GM12878 (cell line): ENCODE results near the gene BNIP5. TPM values are rescaled to one million over a fixed set of nuclear protein-coding genes. Genes with fewer than 3 reads are reported as not detected.

ENCODE experiments used
- CBX5 ChIP-seq: sonication (generic); IDR thresholded peaks from 2 replicates; pipeline ENCODE4 v1.6.1; 2016; ENCODE audit warnings: low read depth, moderate library complexity, mild to moderate bottlenecking, inconsistent platforms
- SMARCA5 ChIP-seq: fragments of 450-650 bp; IDR thresholded peaks from 2 replicates; pipeline ENCODE4 v1.6.1; 2017; ENCODE audit warnings: mild to moderate bottlenecking
- SPI1 ChIP-seq: IDR thresholded peaks from 2 replicates; pipeline ENCODE4 v1.6.1; 2011; ENCODE audit warnings: low read depth, mild to moderate bottlenecking, low read length, moderate library complexity, borderline replicate concordance; ENCODE audit not compliant: insufficient read depth
- SRF ChIP-seq, 2 experiments: IDR thresholded peaks; 2 replicates each; pipeline ENCODE4 v1.6.1; 2011; ENCODE audit warnings: low read depth in 2 of 2, low read length in 2 of 2, mild to moderate bottlenecking in 1 of 2, moderate library complexity in 1 of 2
- ZNF24 ChIP-seq: fragments of 450-650 bp; IDR thresholded peaks from 2 replicates; pipeline ENCODE4 v1.6.1; 2017; ENCODE audit warnings: antibody characterized with exemption, mild to moderate bottlenecking
- ZSCAN29 ChIP-seq: fragments of 450-650 bp; IDR thresholded peaks from 2 replicates; pipeline ENCODE4 v1.6.1; 2017; ENCODE audit warnings: mild to moderate bottlenecking, moderate library complexity
- polyA plus RNA-seq, 11 experiments: library from polyadenylated mRNA; depleted of rRNA in 4 of 11; unstranded in 6 of 11; stranded (reverse) in 5 of 11; fragments of >200 nt; fragmentation: Nextera tagmentation in 4 of 11; fragmentation: Illumina TruSeq in 1 of 11; extraction: Ambion mirVana in 4 of 11; extraction: Trizol in 1 of 11; gene quantifications; 1 replicate in 1 of 11; 2 replicates in 10 of 11; pipeline versions ENCODE4 v1.2.1 to v1.2.3, GENCODE V29; 2011 to 2016; ENCODE audit warnings: inconsistent platforms in 2 of 11, missing spikeins in 2 of 11, low read depth in 1 of 11
- total RNA-seq, 4 experiments: library from RNA; depleted of rRNA in 3 of 4; stranded (reverse); fragments of >200 nt in 3 of 4; fragmentation: Illumina TruSeq in 1 of 4; extraction: Trizol in 1 of 4; gene quantifications; 2 replicates each; pipeline versions ENCODE4 v1.2.1 to v1.2.3, GENCODE V29; 2013 to 2021
- TF ChIP-seq, protein P1 (sequence below): fragments of 450-650 bp; IDR thresholded peaks from 2 replicates; pipeline ENCODE4 v1.6.1; 2017; ENCODE audit warnings: mild to moderate bottlenecking, moderate library complexity
- TF ChIP-seq, protein P2 (sequence below): fragments of 450-650 bp; IDR thresholded peaks from 2 replicates; pipeline ENCODE4 v1.6.1; 2018; ENCODE audit warnings: mild to moderate bottlenecking, low read depth, moderate library complexity; ENCODE audit not compliant: partially characterized antibody
- TF ChIP-seq, protein P3 (sequence below): fragments of 450-650 bp; IDR thresholded peaks from 2 replicates; pipeline ENCODE4 v1.6.1; 2017; ENCODE audit warnings: mild to moderate bottlenecking
- TF ChIP-seq, protein P4 (sequence below): fragments of 450-650 bp; IDR thresholded peaks from 2 replicates; pipeline ENCODE4 v1.6.1; 2017; ENCODE audit warnings: low read depth, mild to moderate bottlenecking, moderate library complexity
- TF ChIP-seq, protein P5 (sequence below): fragments of 450-650 bp; IDR thresholded peaks from 2 replicates; pipeline ENCODE4 v1.6.1; 2016; ENCODE audit warnings: mild to moderate bottlenecking

BNIP5 gene
- total and polyA plus RNA-seq, 10 of the 15 experiments (the other 5 are each of a cell fraction or from before 2014, with no cell fraction given) = 0.02 to 0.68 (median 0.05) TPM; not detected in 2

DNA sequence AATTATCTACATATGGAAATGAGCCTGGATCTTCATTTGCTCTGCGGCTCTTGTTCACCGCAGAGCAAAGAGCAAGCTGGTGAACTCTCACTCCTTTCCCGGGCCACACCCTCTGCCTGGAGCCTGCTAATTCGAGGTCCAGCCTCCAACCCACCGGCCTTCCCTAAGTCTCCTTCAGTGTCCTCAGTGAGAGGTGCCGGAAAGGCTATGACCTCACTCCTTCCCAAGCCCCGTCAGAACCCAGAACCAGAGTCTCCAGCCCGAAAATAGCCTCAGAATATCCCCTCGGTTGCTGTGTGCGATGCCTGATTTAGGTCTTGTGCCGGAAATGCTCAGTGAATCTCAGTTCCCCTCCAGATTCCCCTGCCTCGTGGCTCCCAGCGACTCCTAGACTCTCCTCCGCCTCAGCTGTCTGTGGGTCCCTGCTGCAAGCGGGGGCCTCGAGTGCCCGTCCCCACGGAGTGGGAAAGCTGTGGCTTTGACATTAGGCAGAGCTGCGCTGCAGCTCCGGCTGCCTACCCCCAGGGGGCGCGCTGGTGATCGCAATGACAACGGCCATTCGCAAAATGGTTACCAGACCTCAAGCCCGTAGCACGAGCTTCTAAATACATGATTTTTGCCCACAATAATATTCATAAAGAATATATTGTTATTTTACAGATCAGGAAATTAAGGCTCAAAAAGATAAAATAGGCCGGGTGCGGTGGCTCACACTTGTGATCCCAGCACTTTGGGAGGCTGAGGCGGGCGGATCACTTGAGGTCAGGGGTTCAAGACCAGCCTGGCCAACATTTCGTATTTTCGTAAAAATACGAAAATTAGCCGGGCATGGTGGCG, 4.1 kb upstream of the BNIP5 start (continued):
- TF ChIP-seq, protein P1, sequence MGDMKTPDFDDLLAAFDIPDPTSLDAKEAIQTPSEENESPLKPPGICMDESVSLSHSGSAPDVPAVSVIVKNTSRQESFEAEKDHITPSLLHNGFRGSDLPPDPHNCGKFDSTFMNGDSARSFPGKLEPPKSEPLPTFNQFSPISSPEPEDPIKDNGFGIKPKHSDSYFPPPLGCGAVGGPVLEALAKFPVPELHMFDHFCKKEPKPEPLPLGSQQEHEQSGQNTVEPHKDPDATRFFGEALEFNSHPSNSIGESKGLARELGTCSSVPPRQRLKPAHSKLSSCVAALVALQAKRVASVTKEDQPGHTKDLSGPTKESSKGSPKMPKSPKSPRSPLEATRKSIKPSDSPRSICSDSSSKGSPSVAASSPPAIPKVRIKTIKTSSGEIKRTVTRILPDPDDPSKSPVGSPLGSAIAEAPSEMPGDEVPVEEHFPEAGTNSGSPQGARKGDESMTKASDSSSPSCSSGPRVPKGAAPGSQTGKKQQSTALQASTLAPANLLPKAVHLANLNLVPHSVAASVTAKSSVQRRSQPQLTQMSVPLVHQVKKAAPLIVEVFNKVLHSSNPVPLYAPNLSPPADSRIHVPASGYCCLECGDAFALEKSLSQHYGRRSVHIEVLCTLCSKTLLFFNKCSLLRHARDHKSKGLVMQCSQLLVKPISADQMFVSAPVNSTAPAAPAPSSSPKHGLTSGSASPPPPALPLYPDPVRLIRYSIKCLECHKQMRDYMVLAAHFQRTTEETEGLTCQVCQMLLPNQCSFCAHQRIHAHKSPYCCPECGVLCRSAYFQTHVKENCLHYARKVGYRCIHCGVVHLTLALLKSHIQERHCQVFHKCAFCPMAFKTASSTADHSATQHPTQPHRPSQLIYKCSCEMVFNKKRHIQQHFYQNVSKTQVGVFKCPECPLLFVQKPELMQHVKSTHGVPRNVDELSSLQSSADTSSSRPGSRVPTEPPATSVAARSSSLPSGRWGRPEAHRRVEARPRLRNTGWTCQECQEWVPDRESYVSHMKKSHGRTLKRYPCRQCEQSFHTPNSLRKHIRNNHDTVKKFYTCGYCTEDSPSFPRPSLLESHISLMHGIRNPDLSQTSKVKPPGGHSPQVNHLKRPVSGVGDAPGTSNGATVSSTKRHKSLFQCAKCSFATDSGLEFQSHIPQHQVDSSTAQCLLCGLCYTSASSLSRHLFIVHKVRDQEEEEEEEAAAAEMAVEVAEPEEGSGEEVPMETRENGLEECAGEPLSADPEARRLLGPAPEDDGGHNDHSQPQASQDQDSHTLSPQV = no peak
- TF ChIP-seq, protein P2, sequence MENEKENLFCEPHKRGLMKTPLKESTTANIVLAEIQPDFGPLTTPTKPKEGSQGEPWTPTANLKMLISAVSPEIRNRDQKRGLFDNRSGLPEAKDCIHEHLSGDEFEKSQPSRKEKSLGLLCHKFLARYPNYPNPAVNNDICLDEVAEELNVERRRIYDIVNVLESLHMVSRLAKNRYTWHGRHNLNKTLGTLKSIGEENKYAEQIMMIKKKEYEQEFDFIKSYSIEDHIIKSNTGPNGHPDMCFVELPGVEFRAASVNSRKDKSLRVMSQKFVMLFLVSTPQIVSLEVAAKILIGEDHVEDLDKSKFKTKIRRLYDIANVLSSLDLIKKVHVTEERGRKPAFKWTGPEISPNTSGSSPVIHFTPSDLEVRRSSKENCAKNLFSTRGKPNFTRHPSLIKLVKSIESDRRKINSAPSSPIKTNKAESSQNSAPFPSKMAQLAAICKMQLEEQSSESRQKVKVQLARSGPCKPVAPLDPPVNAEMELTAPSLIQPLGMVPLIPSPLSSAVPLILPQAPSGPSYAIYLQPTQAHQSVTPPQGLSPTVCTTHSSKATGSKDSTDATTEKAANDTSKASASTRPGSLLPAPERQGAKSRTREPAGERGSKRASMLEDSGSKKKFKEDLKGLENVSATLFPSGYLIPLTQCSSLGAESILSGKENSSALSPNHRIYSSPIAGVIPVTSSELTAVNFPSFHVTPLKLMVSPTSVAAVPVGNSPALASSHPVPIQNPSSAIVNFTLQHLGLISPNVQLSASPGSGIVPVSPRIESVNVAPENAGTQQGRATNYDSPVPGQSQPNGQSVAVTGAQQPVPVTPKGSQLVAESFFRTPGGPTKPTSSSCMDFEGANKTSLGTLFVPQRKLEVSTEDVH = no peak
- no peak for TF ChIP-seq SMARCA5
- TF ChIP-seq CBX5 = 0 out of 2 replicates have a peak, but pooled peaks have one; percentile 33
- TF ChIP-seq, protein P3, sequence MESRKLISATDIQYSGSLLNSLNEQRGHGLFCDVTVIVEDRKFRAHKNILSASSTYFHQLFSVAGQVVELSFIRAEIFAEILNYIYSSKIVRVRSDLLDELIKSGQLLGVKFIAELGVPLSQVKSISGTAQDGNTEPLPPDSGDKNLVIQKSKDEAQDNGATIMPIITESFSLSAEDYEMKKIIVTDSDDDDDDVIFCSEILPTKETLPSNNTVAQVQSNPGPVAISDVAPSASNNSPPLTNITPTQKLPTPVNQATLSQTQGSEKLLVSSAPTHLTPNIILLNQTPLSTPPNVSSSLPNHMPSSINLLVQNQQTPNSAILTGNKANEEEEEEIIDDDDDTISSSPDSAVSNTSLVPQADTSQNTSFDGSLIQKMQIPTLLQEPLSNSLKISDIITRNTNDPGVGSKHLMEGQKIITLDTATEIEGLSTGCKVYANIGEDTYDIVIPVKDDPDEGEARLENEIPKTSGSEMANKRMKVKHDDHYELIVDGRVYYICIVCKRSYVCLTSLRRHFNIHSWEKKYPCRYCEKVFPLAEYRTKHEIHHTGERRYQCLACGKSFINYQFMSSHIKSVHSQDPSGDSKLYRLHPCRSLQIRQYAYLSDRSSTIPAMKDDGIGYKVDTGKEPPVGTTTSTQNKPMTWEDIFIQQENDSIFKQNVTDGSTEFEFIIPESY = no peak
- TF ChIP-seq ZNF24 = no peak
- TF ChIP-seq, protein P4, sequence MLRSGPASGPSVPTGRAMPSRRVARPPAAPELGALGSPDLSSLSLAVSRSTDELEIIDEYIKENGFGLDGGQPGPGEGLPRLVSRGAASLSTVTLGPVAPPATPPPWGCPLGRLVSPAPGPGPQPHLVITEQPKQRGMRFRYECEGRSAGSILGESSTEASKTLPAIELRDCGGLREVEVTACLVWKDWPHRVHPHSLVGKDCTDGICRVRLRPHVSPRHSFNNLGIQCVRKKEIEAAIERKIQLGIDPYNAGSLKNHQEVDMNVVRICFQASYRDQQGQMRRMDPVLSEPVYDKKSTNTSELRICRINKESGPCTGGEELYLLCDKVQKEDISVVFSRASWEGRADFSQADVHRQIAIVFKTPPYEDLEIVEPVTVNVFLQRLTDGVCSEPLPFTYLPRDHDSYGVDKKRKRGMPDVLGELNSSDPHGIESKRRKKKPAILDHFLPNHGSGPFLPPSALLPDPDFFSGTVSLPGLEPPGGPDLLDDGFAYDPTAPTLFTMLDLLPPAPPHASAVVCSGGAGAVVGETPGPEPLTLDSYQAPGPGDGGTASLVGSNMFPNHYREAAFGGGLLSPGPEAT = peak; percentile 47; the same call in 1 of the 2 replicates
- no peak for TF ChIP-seq ZSCAN29
- TF ChIP-seq SRF (IDR thresholded peaks at IDR 0.05; ENCODE audit: low read depth in 2 of 2, low read length in 2 of 2) = no peak
- TF ChIP-seq, protein P5, sequence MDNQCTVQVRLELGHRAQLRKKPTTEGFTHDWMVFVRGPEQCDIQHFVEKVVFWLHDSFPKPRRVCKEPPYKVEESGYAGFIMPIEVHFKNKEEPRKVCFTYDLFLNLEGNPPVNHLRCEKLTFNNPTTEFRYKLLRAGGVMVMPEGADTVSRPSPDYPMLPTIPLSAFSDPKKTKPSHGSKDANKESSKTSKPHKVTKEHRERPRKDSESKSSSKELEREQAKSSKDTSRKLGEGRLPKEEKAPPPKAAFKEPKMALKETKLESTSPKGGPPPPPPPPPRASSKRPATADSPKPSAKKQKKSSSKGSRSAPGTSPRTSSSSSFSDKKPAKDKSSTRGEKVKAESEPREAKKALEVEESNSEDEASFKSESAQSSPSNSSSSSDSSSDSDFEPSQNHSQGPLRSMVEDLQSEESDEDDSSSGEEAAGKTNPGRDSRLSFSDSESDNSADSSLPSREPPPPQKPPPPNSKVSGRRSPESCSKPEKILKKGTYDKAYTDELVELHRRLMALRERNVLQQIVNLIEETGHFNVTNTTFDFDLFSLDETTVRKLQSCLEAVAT = no peak
- TF ChIP-seq SPI1 = peak; percentile 84
- TF ChIP-seq, all 136 proteins: peak for 30
